Heart left ventricle (tissue), 16 donors: ENCODE data around the gene CCDC121. TPM values are rescaled to one million over a fixed set of nuclear protein-coding genes. Genes with fewer than 3 reads are reported as not detected.
"Not testable (repeated sequence)": the region's sequence is repeated elsewhere in the genome, so short reads cannot be mapped to it uniquely, and the experiment has no call there.

Source experiments
- ATAC-seq, 4 donors: fragments of 200-7000 bp; cut with Tn5 transposase; one replicate each; pipeline ENCODE4 v1.9.1; 2020 to 2022; ENCODE audit warnings: moderate library complexity in 4 of 4, mild to moderate bottlenecking in 3 of 4, moderate number of reproducible peaks in 1 of 4
- DNase-seq, 5 donors: peaks; one replicate each; pipeline ENCODE4 v3.0.0-alpha.2; 2020
- H3K27ac ChIP-seq, 12 donors: fragments of 200-600 bp; sonication (generic) in 4 of 12; one replicate each; pipeline versions ENCODE4 v1.5.0 to v1.8.0; 2016 to 2022; ENCODE audit warnings: mild to moderate bottlenecking in 2 of 12
- H3K27me3 ChIP-seq, 9 donors: fragments of 200-600 bp; sonication (generic) in 2 of 9; one replicate each; pipeline versions ENCODE4 v1.5.1 to v1.8.0; 2016 to 2022; ENCODE audit warnings: mild to moderate bottlenecking in 3 of 9
- H3K36me3 ChIP-seq, 9 donors: fragments of 200-600 bp; sonication (generic) in 2 of 9; one replicate each; pipeline versions ENCODE4 v1.5.0 to v1.8.0; 2018 to 2022; ENCODE audit warnings: mild to moderate bottlenecking in 2 of 9
- H3K4me1 ChIP-seq, 12 donors: fragments of 200-600 bp; sonication (generic) in 4 of 12; one replicate each; pipeline versions ENCODE4 v1.5.0 to v1.8.0; 2016 to 2022; ENCODE audit warnings: mild to moderate bottlenecking in 3 of 12
- H3K4me3 ChIP-seq, 12 donors: fragments of 200-600 bp; sonication (generic) in 4 of 12; one replicate each; pipeline versions ENCODE4 v1.5.0 to v1.8.0; 2017 to 2022; ENCODE audit warnings: mild to moderate bottlenecking in 9 of 12, moderate library complexity in 4 of 12
- H3K9me3 ChIP-seq, 12 donors: fragments of 200-600 bp; sonication (generic) in 4 of 12; one replicate each; pipeline versions ENCODE4 v1.5.0 to v1.8.0; 2016 to 2022; ENCODE audit warnings: mild to moderate bottlenecking in 1 of 12
- CTCF ChIP-seq, 12 donors: fragments of 200-600 bp; sonication (generic) in 4 of 12; IDR thresholded peaks; one replicate each; pipeline versions ENCODE4 v1.5.0 to v1.8.0; 2018 to 2022; ENCODE audit warnings: antibody characterized with exemption in 12 of 12, mild to moderate bottlenecking in 5 of 12
- POLR2A ChIP-seq, 2 donors: fragments of 450-650 bp; IDR thresholded peaks; one replicate each; pipeline ENCODE4 v1.6.1; 2017; ENCODE audit warnings: antibody characterized with exemption in 2 of 2, mild to moderate bottlenecking in 2 of 2, moderate library complexity in 2 of 2
- WGBS, 4 donors: extraction: QIAGEN DNeasy Blood & Tissue Kit in 2 of 4; methylation state at CpG; one replicate each; pipeline versions ENCODE4 v1.1.5 to v1.1.7; 2013 to 2018; 5-methylcytosine and 5-hydroxymethylcytosine counted together
- intact Hi-C, 10 donors: fragments of 100-400 bp; cut with DNase I; formaldehyde crosslinking; loops; one replicate each; pipeline versions ENCODE4 v1.11.1 to v1.14.2; 2022
- polyA plus RNA-seq, 2 donors: library from polyadenylated mRNA; stranded (reverse); fragments of 200-250 nt; gene quantifications; one replicate each; pipeline ENCODE4 v1.2.3, GENCODE V29; 2013
- total RNA-seq, 9 donors: library from RNA; depleted of rRNA in 2 of 9; stranded (reverse); fragments of >200 nt in 2 of 9; fragmentation: NEBNext Ultra II Directional in 3 of 9; extraction: Animal tissue kit (Norgen Biotek cat#: 25700) in 3 of 9; gene quantifications; one replicate each; pipeline versions ENCODE4 v1.1.0 to v1.2.4, GENCODE V29; 2016 to 2023
- donor health status: ischemic (EF 13 %, LVEDD 7.1; RV severe dilation, severe dysfunction).
- donor health status: healthy with polysubstance abuse.
- donor health status: DM: no; HTN: yes; CAD: no.
- donor health status: DM: no; HTN: no; CAD: no.
- donor health status: ischemic (EF 25% LVEDD 6.9; RV normal size, moderate dysfunction).
- donor health status: ischemic (EF 25% LVEDD 5.7; RV mildly dilated, moderate dysfunction).
- donor health status: healthy.
- donor health status: DM: yes; HTN: yes; CAD: no.
- donor health status: ischemic (EF 35%, LVEDD 5.7; RV mildly dilated, moderate dysfunction).
- donor health status: nonischemic (EF 11% LVEDD 7.7; RV severe dilation, severe dysfunction).
- donor health status: DM: yes; HTN: yes; CAD: no.
- donor health status: PGD.
- donor health status: ischemic (EF 29% LVEDD 5.4; RV normal size, mild dysfunction).
- donor health status: nonischemic (EF 23%, LVEDD 6.1; RV moderate dilation, normal function).

CCDC121 gene
- total and polyA plus RNA-seq, 11 donors, result 2.5 to 7.7 (median 5.4) TPM

- TF ChIP-seq POLR2A (IDR thresholded peaks at IDR 0.05) (no peak), CTCF (IDR thresholded peaks at IDR 0.05) (no peak)
- DNase-seq (no peak), ATAC-seq (no peak)
- Histone ChIP-seq H3K27me3 (no peaks in the 10 kb centered on the region), H3K4me1 (no peaks in the 10 kb centered on the region), H3K27ac (no peak overlapping the region), H3K36me3 (peaks cover 0 to 100% (median 99%) of the 10 kb centered on the region in 9 donors), H3K9me3 (no peaks in the 10 kb centered on the region), H3K4me3 (no peak overlapping the region)
- intact Hi-C loops, result no loop called here
- 95 to 96% (median 96%) methylated on average over 5 of the region's 5 CpGs for WGBS, 4 donors
These were observed 8.0 kb upstream of the CCDC121 start for GRCh38 chr2:27636766-27637165.

GRCh38 chr2:27634291-27634690, 5.5 kb upstream of the CCDC121 start:
- Histone ChIP-seq H3K27me3 (no peaks in the 10 kb centered on the region), H3K4me1 (peaks cover 0 to 16% (median 8%) of the 10 kb centered on the region in 12 donors), H3K27ac (no peak overlapping the region), H3K9me3 (no peaks in the 10 kb centered on the region), H3K36me3 (peaks cover 0 to 92% (median 90%) of the 10 kb centered on the region in 9 donors), H3K4me3 (no peak overlapping the region)
- TF ChIP-seq POLR2A (IDR thresholded peaks at IDR 0.05) (no peak), CTCF (IDR thresholded peaks at IDR 0.05) (no peak)
- intact Hi-C loops, result loop anchor here in 1 of 10 donors (5.0 kb wide), 1 partner anchor 422 kb away; the partner anchor contains the start of genes ATRAID and SLC5A6
- 91 to 98% (median 97%) methylated on average over 2 of the region's 2 CpGs for WGBS, 4 donors
- DNase-seq, result no peak
- no peak for ATAC-seq

- H3K27me3 ChIP-seq, H3K9me3 ChIP-seq, DNase-seq, ATAC-seq, H3K27ac ChIP-seq: not testable (repeated sequence)
- peaks cover 0 to 51% (median 50%) of the 10 kb centered on the region in 9 donors for H3K36me3 ChIP-seq
- intact Hi-C loops, result loop anchor here in 1 of 10 donors (5.0 kb wide), 1 partner anchor 418 kb away; the partner anchor contains the start of genes ATRAID and SLC5A6
- H3K4me3 ChIP-seq, result peak overlapping the region in 2 of 12 donors; percentile 87 to 88
- H3K4me1 ChIP-seq, result peaks cover 0 to 39% (median 21%) of the 10 kb centered on the region in 12 donors
- 94 to 98% (median 97%) methylated on average over 2 of the region's 2 CpGs for WGBS, 4 donors
These were observed 1.4 kb upstream of the CCDC121 start for GRCh38 chr2:27630257-27630656.

GRCh38 chr2:27627963-27628766, 647 bp downstream of the CCDC121 start:
- peak overlapping the region; percentile 66 to 95 (median 84) for H3K4me3 ChIP-seq
- H3K27me3 ChIP-seq, result no peaks in the 10 kb centered on the region
- TF ChIP-seq POLR2A (IDR thresholded peaks at IDR 0.05) (no peak), CTCF (IDR thresholded peaks at IDR 0.05) (no peak)
- DNase-seq (peak in 2 of 5 donors; percentile 14 to 33), ATAC-seq (peak; percentile 55 to 73 (median 62))
- intact Hi-C loops, result loop anchor here in 5 of 10 donors (2.0 to 10.0 kb wide), 5 partner anchors 45 to 146 kb away; partner anchors contain the start of genes IFT172 (in 3 of the 5), FNDC4 (in 1 of the 5), GCKR (in 1 of the 5) and ZNF512 (in 1 of the 5)
- H3K36me3 ChIP-seq, result peaks cover 0 to 50% (median 37%) of the 10 kb centered on the region in 9 donors
- peaks cover 0 to 39% (median 21%) of the 10 kb centered on the region in 12 donors for H3K4me1 ChIP-seq
- H3K9me3 ChIP-seq, result no peaks in the 10 kb centered on the region
- peak overlapping the region in 11 of 12 donors; percentile 50 to 86 (median 77) for H3K27ac ChIP-seq
- WGBS, 4 donors, result 3 to 10% (median 6%) methylated on average over 11 to 21 of the region's 21 CpGs

- H3K9me3 ChIP-seq, DNase-seq, H3K4me3 ChIP-seq, H3K27me3 ChIP-seq: not testable (repeated sequence)
- WGBS, 4 donors, result 39 to 53% (median 49%) methylated on average over 3 of the region's 3 CpGs
- peaks cover 0 to 39% (median 21%) of the 10 kb centered on the region in 12 donors for H3K4me1 ChIP-seq
- ATAC-seq, result peak in 3 of 4 donors; percentile 16 to 50 (median 46)
- H3K36me3 ChIP-seq, result peaks cover 0 to 50% (median 37%) of the 10 kb centered on the region in 9 donors
- intact Hi-C loops, result loop anchor here in 4 of 10 donors (5.0 to 10.0 kb wide), 3 partner anchors 132 to 145 kb away; partner anchors contain the start of genes IFT172 (in 2 of the 4), FNDC4 (in 1 of the 4) and GCKR (in 1 of the 4)
- peak overlapping the region in 9 of 12 donors; percentile 18 to 83 (median 32) for H3K27ac ChIP-seq
These were observed 1.9 kb downstream of the CCDC121 start for GRCh38 chr2:27626921-27627320.

- DNase-seq, result not testable (repeated sequence)
- intact Hi-C loops, result loop anchor here in 4 of 10 donors (5.0 to 10.0 kb wide), 3 partner anchors 132 to 144 kb away; partner anchors contain the start of genes IFT172 (in 2 of the 4), FNDC4 (in 1 of the 4) and GCKR (in 1 of the 4)
These were observed 2.5 kb downstream of the CCDC121 start for GRCh38 chr2:27626323-27626722.

More at GRCh38 chr2:27626323-27626722, 2.5 kb downstream of the CCDC121 start:
- 89 to 96% (median 91%) methylated on average over 1 of the region's 1 CpG for WGBS, 4 donors
- Histone ChIP-seq H3K36me3 (peaks cover 0 to 50% (median 37%) of the 10 kb centered on the region in 9 donors), H3K4me1 (peaks cover 0 to 39% (median 21%) of the 10 kb centered on the region in 12 donors), H3K27ac (peak overlapping the region in 4 of 12 donors; percentile 18 to 83 (median 42))
- not testable (repeated sequence) for H3K27me3 ChIP-seq, H3K4me3 ChIP-seq, H3K9me3 ChIP-seq, ATAC-seq
